NCI-H2227 (cell line): ENCODE results near the gene ANKRD27.
"Not testable (repeated sequence)": the region's sequence is repeated elsewhere in the genome, so short reads cannot be mapped to it uniquely, and the experiment has no call there.

Experiments used
- DNase-seq: peaks from one replicate; lab custom pipeline; 2025; ENCODE audit not compliant: unreplicated experiment; lab: John Stamatoyannopoulos, UW

The ANKRD27 gene

GRCh38 chr19:32674931-32675719 is at the start of gene ANKRD27:
Gene ANKRD27, minus strand, starts transcription at chr19:32675180. Its CDS starts 16,165 bp downstream, at chr19:32659015.
- peak; percentile 100 for DNase-seq

GRCh38 chr19:32720936-32721250 is 45.9 kb upstream of the ANKRD27 start:
- no peak for DNase-seq

GRCh38 chr19:32720216-32720935 is 45.4 kb upstream of the ANKRD27 start:
- no peak for DNase-seq

- no peak for DNase-seq
Observed at GRCh38 chr19:32719611-32720059, 44.7 kb upstream of the ANKRD27 start, which contains the start of gene TDRD12. Gene TDRD12, plus strand, starts transcription at chr19:32719767. Its CDS starts 306 bp downstream, at chr19:32720073.

- no peak for DNase-seq
Observed at GRCh38 chr19:32718286-32718685, 43.3 kb upstream of the ANKRD27 start.

GRCh38 chr19:32717496-32717895 is 42.5 kb upstream of the ANKRD27 start:
- DNase-seq, result no peak

GRCh38 chr19:32716203-32716602 is 41.2 kb upstream of the ANKRD27 start:
- not testable (repeated sequence) for DNase-seq

GRCh38 chr19:32711747-32712146 is 36.8 kb upstream of the ANKRD27 start:
- no peak for DNase-seq

GRCh38 chr19:32709032-32709431 is 34.1 kb upstream of the ANKRD27 start:
- DNase-seq, result no peak

- no peak for DNase-seq
Observed at GRCh38 chr19:32708457-32708856, 33.5 kb upstream of the ANKRD27 start.

- not testable (repeated sequence) for DNase-seq
Observed at GRCh38 chr19:32704006-32704405, 29.0 kb upstream of the ANKRD27 start.

GRCh38 chr19:32702010-32702409 is 27.0 kb upstream of the ANKRD27 start:
- DNase-seq, result no peak

- DNase-seq, result not testable (repeated sequence)
Observed at GRCh38 chr19:32700129-32700528, 25.1 kb upstream of the ANKRD27 start.

GRCh38 chr19:32696771-32697170 is 21.8 kb upstream of the ANKRD27 start:
- DNase-seq, result not testable (repeated sequence)

GRCh38 chr19:32695506-32695905 is 20.5 kb upstream of the ANKRD27 start:
- not testable (repeated sequence) for DNase-seq

GRCh38 chr19:32694851-32695250 is 19.9 kb upstream of the ANKRD27 start:
- DNase-seq, result not testable (repeated sequence)

GRCh38 chr19:32694316-32694715 is 19.3 kb upstream of the ANKRD27 start:
- not testable (repeated sequence) for DNase-seq

- DNase-seq, result peak; percentile 47
Observed at GRCh38 chr19:32693151-32694108, 18.4 kb upstream of the ANKRD27 start.

- peak; percentile 80 for DNase-seq
Observed at GRCh38 chr19:32692727-32693061, 17.7 kb upstream of the ANKRD27 start.

- peak; percentile 94 for DNase-seq
Observed at GRCh38 chr19:32691952-32692726, 17.2 kb upstream of the ANKRD27 start.
